Activated naive CD8-positive, alpha-beta T cell treated with anti-CD3 and anti-CD28 coated beads for 36 hours (primary cell): ENCODE data around the gene OR51A4. TPM values are rescaled to one million over a fixed set of nuclear protein-coding genes. Genes with fewer than 3 reads are reported as not detected.
"Not testable (repeated sequence)": the region's sequence is repeated elsewhere in the genome, so short reads cannot be mapped to it uniquely, and the experiment has no call there.

Source experiments
- DNase-seq: peaks from one replicate; pipeline ENCODE4 v3.0.0; 2021
- H3K27ac Mint-ChIP-seq: one replicate; pipeline ENCODE4 v1.8.0; 2022; ENCODE audit warnings: mild to moderate bottlenecking, moderate library complexity, mixed read lengths
- H3K27me3 Mint-ChIP-seq: one replicate; pipeline ENCODE4 v1.8.0; 2022; ENCODE audit warnings: mild to moderate bottlenecking, mixed read lengths
- H3K36me3 Mint-ChIP-seq: one replicate; pipeline ENCODE4 v1.8.0; 2021; ENCODE audit warnings: mild to moderate bottlenecking, mixed read lengths
- H3K4me1 Mint-ChIP-seq: one replicate; pipeline ENCODE4 v1.8.0; 2021; ENCODE audit warnings: mixed read lengths
- H3K4me3 Mint-ChIP-seq: one replicate; pipeline ENCODE4 v1.8.0; 2022; ENCODE audit warnings: mild to moderate bottlenecking, moderate library complexity, mixed read lengths
- H3K9me3 Mint-ChIP-seq: one replicate; pipeline ENCODE4 v1.8.0; 2022; ENCODE audit warnings: mixed read lengths
- total RNA-seq, 2 experiments: library from RNA; stranded (reverse); gene quantifications; one replicate each; pipeline ENCODE4 v1.2.3, GENCODE V29; 2021

OR51A4 gene
- total RNA-seq: not detected

GRCh38 chr11:4947505-4947904 is at the start of gene OR51A4:
Gene OR51A4 (minus strand): TSS chr11:4947605. CDS start chr11:4947100, 505 bp downstream.
- Mint-ChIP-seq H3K4me3 (no peak within 1 kb of the TSS), H3K36me3 (no peaks in the 10 kb centered on the region), H3K9me3 (no peaks in the 10 kb centered on the region), H3K4me1 (no peaks in the 10 kb centered on the region), H3K27ac (no peak within 1 kb of the TSS), H3K27me3 (no peaks in the 10 kb centered on the region)
- no peak for DNase-seq

DNA sequence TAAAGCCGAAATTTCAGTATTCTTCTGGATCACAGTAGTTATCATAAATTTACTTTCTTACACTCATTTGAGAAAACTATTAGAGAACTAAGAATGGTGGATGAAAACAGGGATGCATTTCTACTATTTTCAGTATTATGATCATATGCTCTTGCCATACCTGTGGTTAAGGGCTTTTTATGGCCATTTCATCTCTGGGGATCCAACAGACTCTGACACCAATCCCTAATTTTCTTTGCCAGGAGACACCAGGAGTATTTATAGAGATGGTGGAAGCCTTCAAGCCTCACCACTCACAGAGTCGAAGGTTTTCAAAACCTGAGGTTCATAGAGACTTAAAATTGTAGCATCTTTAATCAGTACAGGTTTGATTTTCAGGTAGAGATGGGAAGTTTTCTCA is 47.1 kb upstream of the OR51A4 start, which contains the start of gene OR51L1:
OR51L1 (plus strand) TSS at position 301 of the 400 bp plus-strand sequence. CDS start 4,132 bp downstream, outside the sequence.
- no peak for DNase-seq
- Mint-ChIP-seq H3K27me3 (no peaks in the 10 kb centered on the region), H3K27ac (no peak within 1 kb of the TSS), H3K36me3 (no peaks in the 10 kb centered on the region), H3K9me3 (no peaks in the 10 kb centered on the region), H3K4me3 (no peak within 1 kb of the TSS), H3K4me1 (no peaks in the 10 kb centered on the region)

- no peaks in the 10 kb centered on the region for H3K27me3 Mint-ChIP-seq
- no peaks in the 10 kb centered on the region for H3K36me3 Mint-ChIP-seq
- no peaks in the 10 kb centered on the region for H3K9me3 Mint-ChIP-seq
Measured at GRCh38 chr11:4991060-4991459, 43.7 kb upstream of the OR51A4 start.

GRCh38 chr11:4983841-4984240 is 36.4 kb upstream of the OR51A4 start:
- H3K4me1 Mint-ChIP-seq: no peaks in the 10 kb centered on the region
- no peak for DNase-seq
- H3K27me3 Mint-ChIP-seq: peaks cover 3% of the 10 kb centered on the region
- H3K4me3 Mint-ChIP-seq: no peak overlapping the region
- no peak overlapping the region for H3K27ac Mint-ChIP-seq
- H3K36me3 Mint-ChIP-seq: no peaks in the 10 kb centered on the region
- no peaks in the 10 kb centered on the region for H3K9me3 Mint-ChIP-seq

More at GRCh38 chr11:4991060-4991459, 43.7 kb upstream of the OR51A4 start:
- H3K4me1 Mint-ChIP-seq: no peaks in the 10 kb centered on the region
- no peak overlapping the region for H3K27ac Mint-ChIP-seq
- no peak overlapping the region for H3K4me3 Mint-ChIP-seq
- no peak for DNase-seq

DNA sequence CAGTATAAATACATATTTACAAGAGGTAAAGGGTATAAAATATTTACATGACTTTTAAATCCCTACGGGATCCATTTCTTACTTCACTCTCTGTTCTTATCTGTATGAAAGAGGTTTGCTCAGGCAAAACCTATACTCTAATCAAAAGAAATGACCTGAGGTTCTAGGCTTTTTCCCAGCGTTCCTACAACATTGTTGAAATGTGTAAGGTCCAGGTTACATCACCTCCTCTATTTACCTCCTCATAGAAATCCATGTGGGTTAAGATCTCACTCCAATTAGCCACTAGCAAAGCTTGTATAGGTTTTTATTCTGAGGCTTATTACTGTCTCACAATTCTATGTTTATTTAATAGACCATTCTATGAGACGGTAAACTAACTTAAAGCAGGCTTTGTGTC is 35.3 kb upstream of the OR51A4 start:
- H3K9me3 Mint-ChIP-seq: peaks cover 2% of the 10 kb centered on the region

DNA sequence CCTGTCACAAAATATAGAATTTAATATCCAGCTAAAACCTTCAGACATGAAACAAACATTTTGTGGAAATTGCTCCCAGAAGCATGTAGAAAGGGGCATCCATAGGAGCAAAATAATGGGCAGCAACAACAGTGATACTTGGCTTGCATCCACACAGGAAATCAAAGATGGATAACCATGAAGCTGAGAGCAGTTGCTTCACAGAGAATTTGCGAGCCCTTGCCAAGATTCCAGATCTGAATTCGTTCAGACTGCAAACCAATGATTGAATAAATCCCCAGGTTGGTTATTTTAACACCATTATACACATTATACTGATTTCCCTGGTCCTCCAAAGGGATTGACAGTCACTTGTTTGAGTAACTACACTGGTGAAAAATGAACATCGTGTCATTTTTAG is 31.6 kb upstream of the OR51A4 start:
- Mint-ChIP-seq H3K4me3 (no peak overlapping the region), H3K4me1 (no peaks in the 10 kb centered on the region), H3K27ac (no peak overlapping the region), H3K27me3 (no peaks in the 10 kb centered on the region), H3K9me3 (peaks cover 2% of the 10 kb centered on the region), H3K36me3 (no peaks in the 10 kb centered on the region)
- no peak for DNase-seq

More for the DNA sequence above, 35.3 kb upstream of the OR51A4 start:
- H3K27ac Mint-ChIP-seq: no peak overlapping the region
- H3K4me1 Mint-ChIP-seq: no peaks in the 10 kb centered on the region
- H3K4me3 Mint-ChIP-seq: no peak overlapping the region
- DNase-seq: no peak
- peaks cover 3% of the 10 kb centered on the region for H3K27me3 Mint-ChIP-seq
- H3K36me3 Mint-ChIP-seq: no peaks in the 10 kb centered on the region

DNA sequence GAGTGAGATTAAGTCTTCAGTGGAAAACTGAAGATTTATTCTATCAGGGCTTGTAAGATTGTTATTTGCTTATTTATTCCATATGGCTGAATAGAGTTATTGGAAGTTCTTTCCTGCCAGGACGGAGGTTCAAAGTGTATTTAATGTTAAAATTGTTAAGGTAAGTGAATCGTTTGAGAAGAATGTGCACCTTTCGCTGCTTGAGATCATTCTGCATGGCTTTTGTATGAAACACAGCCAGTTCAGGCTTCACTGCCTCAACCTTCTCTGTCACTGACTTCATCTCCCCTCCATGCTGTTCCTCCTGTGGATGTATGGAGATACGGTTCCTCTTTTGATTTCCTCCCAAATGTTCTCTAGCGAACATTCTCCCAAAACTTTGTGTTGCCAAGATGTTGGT is 28.0 kb upstream of the OR51A4 start:
- Mint-ChIP-seq H3K27ac (no peak overlapping the region), H3K36me3 (no peaks in the 10 kb centered on the region), H3K27me3 (no peaks in the 10 kb centered on the region)

DNA sequence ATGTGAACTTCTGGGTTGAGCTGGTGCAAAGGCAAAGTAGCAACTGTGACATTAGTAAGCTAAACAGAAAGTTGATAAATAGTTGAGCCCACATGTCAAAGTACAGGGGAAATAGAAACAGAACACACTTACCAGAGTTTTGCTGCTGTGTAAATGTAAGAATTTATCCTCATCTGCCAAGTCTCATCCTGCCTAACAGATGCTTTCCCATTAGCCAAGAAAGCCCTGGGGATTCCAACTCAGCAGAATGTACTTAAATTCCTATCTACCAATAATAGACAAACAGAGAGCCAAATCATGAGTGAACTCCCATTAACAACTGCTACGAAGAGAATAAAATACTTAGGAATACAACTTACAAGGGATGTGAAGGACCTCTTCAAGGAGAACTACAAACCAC is 15.4 kb upstream of the OR51A4 start:
- no peak for DNase-seq
- Mint-ChIP-seq H3K36me3 (no peaks in the 10 kb centered on the region), H3K4me1 (no peaks in the 10 kb centered on the region), H3K9me3 (peaks cover 2% of the 10 kb centered on the region), H3K27me3 (peaks cover 9% of the 10 kb centered on the region), H3K4me3 (no peak overlapping the region), H3K27ac (no peak overlapping the region)

More for the DNA sequence above, 28.0 kb upstream of the OR51A4 start:
- Mint-ChIP-seq H3K4me3 (no peak overlapping the region), H3K4me1 (no peaks in the 10 kb centered on the region), H3K9me3 (peaks cover 2% of the 10 kb centered on the region)
- DNase-seq: no peak

GRCh38 chr11:4960877-4961276 is 13.5 kb upstream of the OR51A4 start:
- Mint-ChIP-seq H3K27ac (no peak overlapping the region), H3K4me3 (no peak overlapping the region), H3K9me3 (peaks cover 2% of the 10 kb centered on the region), H3K36me3 (no peaks in the 10 kb centered on the region), H3K27me3 (peaks cover 13% of the 10 kb centered on the region), H3K4me1 (no peaks in the 10 kb centered on the region)
- no peak for DNase-seq

- no peak overlapping the region for H3K4me3 Mint-ChIP-seq
- no peaks in the 10 kb centered on the region for H3K9me3 Mint-ChIP-seq
- H3K27me3 Mint-ChIP-seq: peaks cover 13% of the 10 kb centered on the region
- no peak for DNase-seq
- H3K36me3 Mint-ChIP-seq: no peaks in the 10 kb centered on the region
- H3K4me1 Mint-ChIP-seq: no peaks in the 10 kb centered on the region
- no peak overlapping the region for H3K27ac Mint-ChIP-seq
Measured at GRCh38 chr11:4957396-4957795, 10.0 kb upstream of the OR51A4 start.

GRCh38 chr11:4955613-4956012 is 8.2 kb upstream of the OR51A4 start, which contains the start of gene OR51A2:
Gene OR51A2 (minus strand): TSS chr11:4955713. CDS start chr11:4955713, 0 bp downstream.
- H3K4me3 Mint-ChIP-seq, H3K36me3 Mint-ChIP-seq, H3K27ac Mint-ChIP-seq, DNase-seq, H3K4me1 Mint-ChIP-seq, H3K9me3 Mint-ChIP-seq: not testable (repeated sequence)
- H3K27me3 Mint-ChIP-seq: peaks cover 13% of the 10 kb centered on the region

- Mint-ChIP-seq H3K27ac (no peak overlapping the region), H3K4me1 (no peaks in the 10 kb centered on the region), H3K9me3 (no peaks in the 10 kb centered on the region), H3K27me3 (peaks cover 3% of the 10 kb centered on the region), H3K36me3 (no peaks in the 10 kb centered on the region), H3K4me3 (no peak overlapping the region)
- no peak for DNase-seq
Measured at GRCh38 chr11:4936745-4937144, 10.7 kb downstream of the OR51A4 start.

GRCh38 chr11:4932751-4933150 is 14.7 kb downstream of the OR51A4 start:
- Mint-ChIP-seq H3K4me3 (no peak overlapping the region), H3K9me3 (no peaks in the 10 kb centered on the region), H3K27me3 (peaks cover 3% of the 10 kb centered on the region), H3K36me3 (no peaks in the 10 kb centered on the region), H3K4me1 (no peaks in the 10 kb centered on the region), H3K27ac (no peak overlapping the region)
- no peak for DNase-seq

GRCh38 chr11:4926608-4927007 is 20.8 kb downstream of the OR51A4 start:
- Mint-ChIP-seq H3K27me3 (peaks cover 5% of the 10 kb centered on the region), H3K4me1 (no peaks in the 10 kb centered on the region), H3K4me3 (no peak overlapping the region), H3K27ac (no peak overlapping the region), H3K9me3 (no peaks in the 10 kb centered on the region), H3K36me3 (no peaks in the 10 kb centered on the region)
- DNase-seq: no peak

GRCh38 chr11:4924239-4924638 is 23.2 kb downstream of the OR51A4 start, which contains the start of gene OR51G1:
Gene OR51G1 (minus strand): TSS chr11:4924339. CDS start chr11:4924339, 0 bp downstream.
- Mint-ChIP-seq H3K27me3 (peaks cover 5% of the 10 kb centered on the region), H3K27ac (no peak within 1 kb of the TSS), H3K4me1 (no peaks in the 10 kb centered on the region), H3K4me3 (no peak within 1 kb of the TSS), H3K36me3 (no peaks in the 10 kb centered on the region), H3K9me3 (no peaks in the 10 kb centered on the region)
- DNase-seq: no peak

- Mint-ChIP-seq H3K27ac (no peak overlapping the region), H3K36me3 (no peaks in the 10 kb centered on the region), H3K9me3 (no peaks in the 10 kb centered on the region), H3K4me1 (no peaks in the 10 kb centered on the region), H3K4me3 (no peak overlapping the region), H3K27me3 (peaks cover 5% of the 10 kb centered on the region)
- DNase-seq: no peak
Measured at GRCh38 chr11:4922304-4922703, 25.1 kb downstream of the OR51A4 start.
